ENCODE results near the gene ZMYND15.
A peak's percentile ranks its signal among the peaks of the same experiment; 100 is the strongest.
"Not testable (repeated sequence)": the region's sequence is repeated elsewhere in the genome, so short reads cannot be mapped to it uniquely, and the experiment has no call there.

Gene ZMYND15, protein sequence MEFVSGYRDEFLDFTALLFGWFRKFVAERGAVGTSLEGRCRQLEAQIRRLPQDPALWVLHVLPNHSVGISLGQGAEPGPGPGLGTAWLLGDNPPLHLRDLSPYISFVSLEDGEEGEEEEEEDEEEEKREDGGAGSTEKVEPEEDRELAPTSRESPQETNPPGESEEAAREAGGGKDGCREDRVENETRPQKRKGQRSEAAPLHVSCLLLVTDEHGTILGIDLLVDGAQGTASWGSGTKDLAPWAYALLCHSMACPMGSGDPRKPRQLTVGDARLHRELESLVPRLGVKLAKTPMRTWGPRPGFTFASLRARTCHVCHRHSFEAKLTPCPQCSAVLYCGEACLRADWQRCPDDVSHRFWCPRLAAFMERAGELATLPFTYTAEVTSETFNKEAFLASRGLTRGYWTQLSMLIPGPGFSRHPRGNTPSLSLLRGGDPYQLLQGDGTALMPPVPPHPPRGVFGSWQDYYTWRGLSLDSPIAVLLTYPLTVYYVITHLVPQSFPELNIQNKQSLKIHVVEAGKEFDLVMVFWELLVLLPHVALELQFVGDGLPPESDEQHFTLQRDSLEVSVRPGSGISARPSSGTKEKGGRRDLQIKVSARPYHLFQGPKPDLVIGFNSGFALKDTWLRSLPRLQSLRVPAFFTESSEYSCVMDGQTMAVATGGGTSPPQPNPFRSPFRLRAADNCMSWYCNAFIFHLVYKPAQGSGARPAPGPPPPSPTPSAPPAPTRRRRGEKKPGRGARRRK

DNA sequence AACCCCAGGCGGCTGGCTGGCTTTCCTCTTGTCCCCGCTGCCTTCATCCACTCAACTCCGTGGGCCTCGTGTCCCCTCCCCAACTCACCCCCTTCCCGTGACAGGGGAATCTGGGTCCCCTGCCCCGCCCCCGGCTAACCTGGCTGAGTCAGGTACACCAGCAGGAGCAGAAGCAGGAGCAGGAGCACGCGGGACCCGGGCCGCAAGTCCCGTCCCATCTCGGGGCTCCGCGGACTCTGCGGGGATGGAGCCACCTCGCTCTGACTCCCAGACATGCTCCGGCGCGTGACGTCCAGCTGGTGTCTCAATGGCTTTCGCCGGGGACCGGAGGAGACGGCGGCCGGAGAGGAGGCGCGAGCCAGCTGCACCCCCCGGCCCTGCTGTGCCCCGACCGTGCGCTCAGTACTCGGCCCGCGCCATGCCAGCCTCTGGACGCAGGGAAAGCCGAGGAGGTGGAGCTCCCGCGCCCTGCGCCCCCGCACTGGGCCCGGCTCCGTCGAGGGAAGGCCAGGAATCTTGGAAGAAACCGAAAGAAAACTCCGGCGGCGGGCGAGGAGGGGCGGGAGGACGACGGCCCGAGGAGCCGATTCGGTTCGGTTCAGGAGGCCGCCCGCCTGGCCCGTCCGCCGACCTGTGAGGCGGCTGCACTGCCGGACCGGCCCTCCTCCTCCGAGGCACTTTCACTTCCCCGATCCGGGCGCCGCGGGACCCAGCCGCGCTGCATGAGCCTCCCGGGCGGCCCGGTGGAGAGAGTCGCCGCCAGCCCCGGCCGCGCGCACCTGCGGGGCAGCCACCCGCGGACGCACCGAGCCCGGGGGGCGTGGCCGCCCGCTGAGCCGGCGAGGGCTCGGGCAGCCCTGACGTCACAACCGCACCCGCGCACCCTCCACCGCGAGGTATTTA is at the start of gene ZMYND15, which contains the start of gene CXCL16:
Gene ZMYND15 (plus strand): TSS at position 712 of the 903 bp plus-strand sequence. CDS start 716 bp downstream, outside the sequence.
Gene CXCL16 (minus strand): TSS at position 807 of the 903 bp plus-strand sequence. CDS start 589 bp downstream, at position 218.
- Mint-ChIP-seq H3K27ac (peak within 1 kb of the TSS; percentile 60), H3K4me3 (peak within 1 kb of the TSS; percentile 86), H3K9me3 (no peaks in the 10 kb centered on the region)

DNA sequence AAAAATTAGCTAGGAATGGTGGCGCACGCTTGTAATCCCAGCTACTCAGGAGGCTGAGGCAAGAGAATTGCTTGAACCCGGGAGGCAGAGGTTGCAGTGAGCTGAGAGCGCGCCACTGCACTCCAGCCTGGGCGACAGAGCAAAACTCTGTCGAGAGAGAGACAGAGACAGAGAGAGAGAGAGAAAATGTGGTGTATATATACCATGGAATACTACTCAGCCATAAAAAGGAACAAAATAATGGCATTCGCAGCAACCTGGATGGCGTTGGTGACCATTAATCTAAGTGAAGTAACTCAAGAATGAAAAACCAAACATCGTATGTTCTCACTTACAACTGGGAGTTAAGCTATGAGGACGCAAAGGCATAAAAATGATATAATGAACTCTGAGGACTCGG is 49.8 kb upstream of the ZMYND15 start:
- H3K9me3 Mint-ChIP-seq, H3K4me3 Mint-ChIP-seq, H3K27ac Mint-ChIP-seq, H3K27me3 Mint-ChIP-seq: not testable (repeated sequence)
- Mint-ChIP-seq H3K4me1 (peaks cover 62% of the 10 kb centered on the region), H3K36me3 (peaks cover 29% of the 10 kb centered on the region)

More for the DNA sequence above, at the start of gene ZMYND15, which contains the start of gene CXCL16:
- Mint-ChIP-seq H3K4me1 (peaks cover 20% of the 10 kb centered on the region), H3K27me3 (peaks cover 2% of the 10 kb centered on the region), H3K36me3 (no peaks in the 10 kb centered on the region)

DNA sequence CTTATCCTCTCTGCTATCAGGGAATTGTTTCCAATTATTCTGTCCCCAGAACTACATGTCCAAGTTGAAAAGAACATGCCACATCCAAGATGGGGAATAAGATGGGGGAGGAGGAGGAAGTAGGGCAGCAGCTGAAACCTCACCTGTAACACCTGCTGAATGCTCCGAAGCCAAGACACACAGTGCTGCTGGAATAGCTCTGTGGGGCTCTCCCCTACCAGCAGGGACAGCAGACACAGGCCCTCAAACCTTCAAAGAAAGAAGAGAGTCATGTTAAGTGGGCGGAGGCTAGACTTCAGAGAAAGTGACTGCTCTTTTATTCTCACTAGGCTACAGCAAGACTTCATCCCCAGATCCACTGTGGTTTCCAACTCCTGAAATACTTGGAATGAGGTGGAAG is 48.9 kb upstream of the ZMYND15 start:
- Mint-ChIP-seq H3K4me3 (no peak overlapping the region), H3K27me3 (no peaks in the 10 kb centered on the region), H3K27ac (no peak overlapping the region), H3K4me1 (peaks cover 57% of the 10 kb centered on the region), H3K36me3 (peaks cover 29% of the 10 kb centered on the region), H3K9me3 (no peaks in the 10 kb centered on the region)

DNA sequence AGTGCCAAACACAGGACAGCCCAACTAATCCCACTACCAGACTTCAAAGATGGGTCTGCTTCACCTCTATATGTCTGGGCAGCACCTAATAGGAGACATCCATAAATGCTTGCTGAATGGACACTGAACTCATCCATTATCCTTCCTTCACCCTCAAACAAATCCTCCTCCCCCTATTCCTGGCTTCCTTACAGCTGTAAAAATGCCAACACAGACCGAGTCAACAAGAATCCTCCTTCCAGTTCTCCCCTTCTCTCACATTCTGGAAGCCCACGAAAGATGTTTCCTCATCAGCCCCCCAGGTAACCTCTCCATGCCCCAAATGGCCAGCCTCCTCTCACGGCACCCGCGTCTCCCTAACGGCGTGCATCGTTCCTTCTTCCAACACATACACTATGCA is 47.9 kb upstream of the ZMYND15 start:
- no peaks in the 10 kb centered on the region for H3K27me3 Mint-ChIP-seq
- no peaks in the 10 kb centered on the region for H3K9me3 Mint-ChIP-seq
- peaks cover 62% of the 10 kb centered on the region for H3K4me1 Mint-ChIP-seq
- no peak overlapping the region for H3K27ac Mint-ChIP-seq
- H3K4me3 Mint-ChIP-seq = no peak overlapping the region
- peaks cover 30% of the 10 kb centered on the region for H3K36me3 Mint-ChIP-seq

DNA sequence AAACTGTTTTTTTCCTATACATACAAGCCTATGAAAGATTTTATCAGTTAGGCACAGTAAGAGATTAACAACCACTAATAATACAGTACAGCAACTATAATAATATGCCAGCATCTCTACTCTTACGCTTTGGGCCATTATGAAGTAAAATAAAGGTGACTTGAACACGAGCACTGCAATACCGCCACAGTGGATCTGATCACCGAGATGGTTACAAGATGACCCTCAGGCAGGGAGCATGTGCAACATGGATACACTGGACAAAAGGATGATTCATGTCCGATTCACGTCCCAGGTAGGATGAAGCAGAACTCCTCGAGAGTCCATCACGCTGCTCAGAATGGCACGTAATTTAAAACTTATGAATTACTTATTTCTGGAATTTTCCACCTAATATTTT is 46.2 kb upstream of the ZMYND15 start:
- Mint-ChIP-seq H3K4me3 (no peak overlapping the region), H3K9me3 (no peaks in the 10 kb centered on the region), H3K4me1 (peaks cover 61% of the 10 kb centered on the region), H3K27ac (no peak overlapping the region), H3K36me3 (peaks cover 22% of the 10 kb centered on the region), H3K27me3 (no peaks in the 10 kb centered on the region)

DNA sequence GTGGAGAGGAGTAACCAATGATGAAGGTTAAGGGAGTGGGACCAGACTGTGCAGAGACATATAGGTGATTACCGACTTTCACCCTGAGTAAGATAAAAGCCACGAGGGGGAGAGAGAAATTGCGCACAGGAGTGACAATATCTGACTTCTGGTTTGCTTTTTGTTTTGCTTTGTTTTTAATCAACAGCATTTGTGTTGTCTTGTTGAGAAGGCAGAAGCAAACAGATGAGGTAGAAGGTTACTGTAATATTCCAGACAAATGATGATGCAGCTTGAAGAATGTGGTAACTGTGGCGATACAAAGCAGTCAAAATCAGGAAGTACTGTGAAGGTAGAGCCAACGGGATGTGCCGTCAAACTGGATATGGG is 43.2 kb upstream of the ZMYND15 start:
- Mint-ChIP-seq H3K4me3 (peak overlapping the region; percentile 24), H3K9me3 (no peaks in the 10 kb centered on the region), H3K4me1 (peaks cover 50% of the 10 kb centered on the region), H3K36me3 (peaks cover 10% of the 10 kb centered on the region), H3K27ac (no peak overlapping the region), H3K27me3 (no peaks in the 10 kb centered on the region)

DNA sequence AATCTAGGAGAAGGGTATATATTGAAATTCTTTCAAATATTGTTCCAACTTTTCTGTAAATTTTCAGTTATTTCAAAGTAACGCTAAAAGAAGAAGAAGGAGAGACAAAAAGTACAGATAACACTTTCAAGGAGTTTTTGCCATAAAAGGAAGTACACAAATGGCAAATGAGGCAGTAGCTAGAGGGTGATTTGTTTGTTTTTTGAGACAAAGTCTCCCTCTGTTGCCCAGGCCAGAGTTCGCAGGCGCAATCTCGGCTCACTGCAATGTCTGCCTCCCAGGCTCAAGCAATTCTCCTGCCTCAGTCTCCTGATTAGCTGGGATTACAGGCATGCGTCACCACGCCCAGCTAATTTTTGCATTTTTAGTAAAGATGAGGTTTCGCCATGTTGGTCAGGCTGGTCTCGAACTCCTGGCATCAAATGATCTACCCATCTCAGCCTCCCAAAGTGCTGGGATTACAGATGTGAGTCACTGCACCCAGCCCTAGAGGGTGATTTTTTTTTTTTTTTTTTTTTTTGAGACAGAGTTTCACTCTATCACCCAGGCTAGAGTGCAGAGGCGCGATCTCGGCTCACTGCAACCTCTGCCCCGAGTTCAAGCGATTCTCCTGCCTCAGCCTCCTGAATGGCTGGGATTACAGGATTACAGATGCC is 40.1 kb upstream of the ZMYND15 start:
- not testable (repeated sequence) for H3K27ac Mint-ChIP-seq, H3K36me3 Mint-ChIP-seq, H3K9me3 Mint-ChIP-seq, H3K27me3 Mint-ChIP-seq, H3K4me3 Mint-ChIP-seq
- H3K4me1 Mint-ChIP-seq = peaks cover 61% of the 10 kb centered on the region

DNA sequence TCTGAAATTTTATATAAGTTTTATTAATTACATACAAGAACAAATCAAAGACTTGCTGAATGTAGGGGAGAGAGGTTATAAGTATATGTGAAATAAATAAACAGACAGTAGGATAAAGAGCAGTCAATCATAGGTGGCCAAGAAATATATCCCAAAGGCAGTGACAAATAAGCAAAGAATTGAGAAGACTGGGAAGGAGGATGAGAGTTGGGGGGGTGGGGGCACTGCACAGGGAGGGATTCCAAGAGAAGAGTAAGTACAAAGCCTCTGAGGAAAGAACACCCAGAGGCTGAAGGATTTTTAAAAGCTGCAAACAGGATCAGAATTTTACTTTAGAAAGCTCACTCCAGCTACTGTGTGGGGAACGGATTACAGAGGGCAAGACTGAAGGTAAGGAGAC is 38.5 kb upstream of the ZMYND15 start:
- no peaks in the 10 kb centered on the region for H3K9me3 Mint-ChIP-seq
- peak overlapping the region; percentile 92 for H3K4me3 Mint-ChIP-seq
- peaks cover 2% of the 10 kb centered on the region for H3K36me3 Mint-ChIP-seq
- H3K4me1 Mint-ChIP-seq = peaks cover 70% of the 10 kb centered on the region
- H3K27ac Mint-ChIP-seq = peak overlapping the region; percentile 26
- H3K27me3 Mint-ChIP-seq = no peaks in the 10 kb centered on the region

DNA sequence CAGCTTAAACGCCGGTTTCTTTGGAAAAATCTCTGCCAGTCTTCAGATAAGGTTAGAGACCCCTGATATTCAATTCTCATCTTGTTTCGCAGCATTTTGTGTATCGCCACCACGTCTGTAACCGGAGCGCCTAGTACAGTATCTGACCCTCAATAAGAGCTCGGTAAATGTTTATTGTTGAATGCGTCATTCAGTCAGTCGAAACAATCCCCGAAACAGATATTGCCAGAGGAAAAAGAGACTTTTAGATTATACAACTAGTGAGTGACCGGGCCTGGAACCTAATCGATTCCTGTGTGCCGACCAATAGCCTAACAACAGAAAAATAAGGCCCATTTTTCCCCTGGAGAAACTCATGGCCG is 36.3 kb upstream of the ZMYND15 start:
- Mint-ChIP-seq H3K4me1 (peaks cover 57% of the 10 kb centered on the region), H3K9me3 (no peaks in the 10 kb centered on the region), H3K36me3 (peaks cover 3% of the 10 kb centered on the region), H3K27ac (peak overlapping the region; percentile 97), H3K27me3 (no peaks in the 10 kb centered on the region), H3K4me3 (peak overlapping the region; percentile 92)

DNA sequence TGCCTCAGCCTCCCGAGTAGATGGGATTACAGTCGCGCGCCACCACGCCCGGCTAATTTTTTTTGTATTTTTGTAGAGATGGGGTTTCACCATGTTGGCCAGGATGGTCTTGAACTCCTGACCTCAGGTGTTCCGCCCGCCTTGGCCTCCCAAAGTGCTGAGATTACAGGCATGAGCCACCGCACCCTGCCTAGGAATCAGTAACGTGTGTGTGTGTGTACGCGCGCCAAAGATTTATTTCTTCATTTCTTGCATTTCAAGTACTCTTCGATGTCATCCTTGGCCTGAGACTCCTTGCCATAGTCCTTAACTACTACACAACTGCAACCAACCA is 35.1 kb upstream of the ZMYND15 start:
- peak overlapping the region; percentile 97 for H3K27ac Mint-ChIP-seq
- not testable (repeated sequence) for H3K27me3 Mint-ChIP-seq, H3K36me3 Mint-ChIP-seq, H3K9me3 Mint-ChIP-seq
- H3K4me3 Mint-ChIP-seq = peak overlapping the region; percentile 92
- peaks cover 55% of the 10 kb centered on the region for H3K4me1 Mint-ChIP-seq

DNA sequence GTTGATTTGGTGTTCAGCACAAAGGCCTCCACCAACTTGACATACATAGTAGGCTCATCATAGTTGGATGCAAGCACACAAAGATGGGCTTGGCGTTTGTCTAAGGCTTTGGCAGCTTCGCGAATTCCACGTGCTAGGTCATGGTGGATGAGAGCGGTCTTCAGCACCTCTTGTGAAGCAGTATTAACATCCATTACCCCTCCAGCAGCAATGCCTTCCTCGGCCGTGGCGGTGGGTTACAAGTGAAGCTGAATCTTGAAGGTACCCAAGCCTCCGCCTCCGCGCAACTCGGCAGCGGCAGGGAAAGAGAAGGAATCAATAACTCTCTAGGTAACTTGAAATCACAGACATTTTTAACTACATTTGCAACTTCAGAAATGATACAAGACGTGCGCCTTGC is 34.6 kb upstream of the ZMYND15 start:
- peaks cover 3% of the 10 kb centered on the region for H3K36me3 Mint-ChIP-seq
- no peaks in the 10 kb centered on the region for H3K27me3 Mint-ChIP-seq
- peak overlapping the region; percentile 92 for H3K4me3 Mint-ChIP-seq
- H3K9me3 Mint-ChIP-seq = no peaks in the 10 kb centered on the region
- peaks cover 59% of the 10 kb centered on the region for H3K4me1 Mint-ChIP-seq
- peak overlapping the region; percentile 97 for H3K27ac Mint-ChIP-seq

DNA sequence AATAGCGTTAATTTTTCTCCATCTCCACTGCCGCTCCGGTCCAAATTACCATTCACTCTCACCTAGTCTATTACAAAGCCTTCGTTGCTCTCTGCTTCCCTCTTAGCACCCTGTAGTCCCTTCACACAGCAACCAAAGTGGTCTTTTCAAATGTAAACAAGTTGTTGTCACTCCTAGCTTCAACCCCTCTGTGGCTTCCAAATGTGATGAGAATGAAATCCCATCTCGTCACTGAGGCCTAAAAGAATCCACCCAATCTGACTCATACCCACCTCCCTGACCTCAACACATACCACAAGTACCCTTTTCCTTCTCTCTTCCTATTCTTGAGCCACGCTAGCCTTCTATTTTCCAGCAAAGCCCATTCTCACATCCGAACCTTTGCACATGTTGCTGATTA is 33.5 kb upstream of the ZMYND15 start:
- Mint-ChIP-seq H3K27ac (peak overlapping the region; percentile 73), H3K9me3 (no peaks in the 10 kb centered on the region), H3K27me3 (no peaks in the 10 kb centered on the region)

DNA sequence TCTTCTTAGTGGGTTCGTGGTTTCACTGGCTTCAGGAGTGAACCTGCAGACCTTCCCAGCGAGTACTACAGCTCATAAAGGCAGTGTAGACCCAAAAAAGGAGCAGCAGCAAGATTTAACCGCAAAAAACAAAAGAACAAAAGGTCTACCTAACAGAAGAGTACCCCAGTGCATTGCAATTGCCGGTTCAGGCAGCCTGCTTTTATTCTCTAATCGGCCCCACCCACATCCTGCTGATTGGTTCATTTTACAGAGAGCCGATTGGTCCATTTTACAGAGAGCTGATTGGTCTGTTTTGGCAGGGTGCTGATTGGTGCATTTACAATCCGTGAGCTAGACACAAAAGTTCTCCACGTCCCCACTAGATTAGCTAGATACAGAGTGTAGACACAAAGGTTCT is 31.2 kb upstream of the ZMYND15 start:
- Mint-ChIP-seq H3K27me3 (no peaks in the 10 kb centered on the region), H3K36me3 (peaks cover 3% of the 10 kb centered on the region), H3K4me1 (peaks cover 52% of the 10 kb centered on the region), H3K4me3 (no peak overlapping the region), H3K27ac (peak overlapping the region; percentile 23), H3K9me3 (no peaks in the 10 kb centered on the region)

More for the DNA sequence above, 33.5 kb upstream of the ZMYND15 start:
- H3K4me1 Mint-ChIP-seq = peaks cover 53% of the 10 kb centered on the region
- H3K4me3 Mint-ChIP-seq = peak overlapping the region; percentile 45
- peaks cover 3% of the 10 kb centered on the region for H3K36me3 Mint-ChIP-seq

DNA sequence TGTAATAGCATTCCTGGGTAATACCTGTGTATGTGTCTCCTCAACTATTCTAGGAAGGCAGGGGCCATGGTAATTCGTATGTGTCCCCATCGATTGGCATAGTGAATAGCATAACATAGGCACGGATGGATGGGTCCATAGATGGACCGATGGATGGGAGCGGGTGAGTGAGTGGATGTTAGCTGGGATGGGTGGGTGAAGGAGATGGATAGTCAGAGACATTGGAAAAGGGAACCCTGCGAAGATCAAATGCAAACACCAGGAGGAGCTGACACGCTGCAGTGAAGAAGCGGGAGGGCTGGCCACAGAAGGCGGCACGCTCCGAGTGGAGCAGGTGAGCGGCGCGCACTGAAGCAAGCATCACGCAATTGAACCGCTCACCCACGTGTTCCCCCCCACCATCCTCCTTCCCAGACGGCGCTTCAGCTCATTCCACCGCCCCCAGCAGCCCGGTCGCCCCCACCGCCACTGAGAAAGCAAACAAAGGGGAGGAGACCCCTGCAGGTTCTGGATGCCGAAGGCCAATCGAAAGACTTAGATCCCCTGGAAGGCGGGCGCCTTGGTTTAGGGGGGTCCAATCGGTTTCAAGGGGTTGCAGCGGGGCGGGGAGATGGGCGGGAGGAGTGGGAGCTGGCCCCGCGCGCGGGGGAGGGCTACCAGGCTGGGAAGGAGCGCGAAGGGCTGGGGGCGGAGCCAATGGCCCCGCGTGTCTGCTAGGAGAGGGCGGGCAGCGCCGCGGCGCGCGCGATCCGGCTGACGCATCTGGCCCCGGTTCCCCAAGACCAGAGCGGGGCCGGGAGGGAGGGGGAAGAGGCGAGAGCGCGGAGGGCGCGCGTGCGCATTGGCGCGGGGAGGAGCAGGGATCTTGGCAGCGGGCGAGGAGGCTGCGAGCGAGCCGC is 29.6 kb upstream of the ZMYND15 start, which contains the start of gene ARRB2:
Gene ARRB2 (plus strand): TSS at position 839 of the 899 bp plus-strand sequence. CDS start 90 bp downstream, outside the sequence.
- peak within 1 kb of the TSS; percentile 83 for H3K4me3 Mint-ChIP-seq
- H3K27me3 Mint-ChIP-seq = no peaks in the 10 kb centered on the region
- peak within 1 kb of the TSS; percentile 95 for H3K27ac Mint-ChIP-seq
- no peaks in the 10 kb centered on the region for H3K9me3 Mint-ChIP-seq
- H3K36me3 Mint-ChIP-seq = peaks cover 3% of the 10 kb centered on the region
- peaks cover 52% of the 10 kb centered on the region for H3K4me1 Mint-ChIP-seq
